HG02938 (cell line): ENCODE results near the gene AUNIP.
"Not testable (repeated sequence)": the region's sequence is repeated elsewhere in the genome, so short reads cannot be mapped to it uniquely, and the experiment has no call there.

Source experiments
- ATAC-seq: cut with Tn5 transposase; IDR thresholded peaks from one replicate; pipeline ENCODE4 v1.9.1; 2021; ENCODE audit warnings: mild to moderate bottlenecking, moderate library complexity; ENCODE audit not compliant: unreplicated experiment

The AUNIP gene

DNA sequence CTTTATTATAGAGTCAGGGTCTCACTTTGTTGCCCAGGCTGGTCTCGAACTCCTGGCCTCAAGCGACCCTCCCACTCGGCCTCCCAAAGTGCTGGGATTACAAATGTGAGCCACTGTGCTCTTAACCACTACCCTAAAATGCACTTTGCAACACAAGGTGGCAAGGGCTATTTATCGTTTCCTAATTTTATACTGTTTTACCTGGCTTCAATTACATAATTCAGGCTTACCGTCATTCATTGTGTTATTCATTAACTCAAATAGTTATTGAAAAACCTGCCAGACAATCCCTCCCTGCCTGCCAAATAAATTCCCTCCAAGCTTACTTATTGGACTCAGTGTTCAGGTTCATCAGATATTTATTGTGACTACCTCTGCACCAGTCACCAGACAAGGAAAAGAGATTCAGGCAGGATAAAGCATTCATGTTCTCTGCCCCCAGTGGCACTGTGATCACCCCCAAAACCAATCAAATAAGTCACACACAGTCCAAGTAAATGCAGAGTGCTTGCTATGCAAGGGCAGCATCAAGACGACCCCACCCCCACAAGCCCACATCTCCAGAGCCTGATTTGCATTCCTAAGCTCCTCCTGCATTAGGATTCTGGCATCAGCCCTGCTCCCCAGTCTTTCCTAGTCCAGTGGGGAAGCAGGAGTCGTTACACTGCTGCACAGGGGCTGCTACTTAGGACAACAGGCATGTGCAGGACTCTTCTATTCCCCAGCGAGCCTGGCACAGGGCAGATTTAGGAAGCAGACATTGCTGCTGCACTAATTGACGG is 8.1 kb upstream of the AUNIP start:
- no peak for ATAC-seq

DNA sequence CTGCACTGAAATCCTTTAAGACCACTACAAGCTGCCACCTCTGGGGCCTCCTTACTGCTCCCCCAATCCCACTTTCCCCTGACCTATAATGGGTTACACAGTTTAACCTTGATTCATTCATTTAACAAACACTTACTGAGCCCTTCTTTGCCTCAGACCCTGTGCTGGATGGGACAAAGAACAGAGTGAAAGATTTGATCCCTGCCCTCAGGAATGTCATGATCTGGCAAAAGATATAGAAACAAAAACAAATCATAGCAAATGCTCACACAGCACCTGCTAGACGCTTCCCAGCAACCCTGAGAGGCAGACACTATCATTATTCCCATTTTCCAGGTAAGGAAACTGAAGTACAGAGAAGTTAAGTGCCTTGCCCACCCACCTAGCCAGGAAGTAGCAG is 7.0 kb upstream of the AUNIP start:
- no peak for ATAC-seq

DNA sequence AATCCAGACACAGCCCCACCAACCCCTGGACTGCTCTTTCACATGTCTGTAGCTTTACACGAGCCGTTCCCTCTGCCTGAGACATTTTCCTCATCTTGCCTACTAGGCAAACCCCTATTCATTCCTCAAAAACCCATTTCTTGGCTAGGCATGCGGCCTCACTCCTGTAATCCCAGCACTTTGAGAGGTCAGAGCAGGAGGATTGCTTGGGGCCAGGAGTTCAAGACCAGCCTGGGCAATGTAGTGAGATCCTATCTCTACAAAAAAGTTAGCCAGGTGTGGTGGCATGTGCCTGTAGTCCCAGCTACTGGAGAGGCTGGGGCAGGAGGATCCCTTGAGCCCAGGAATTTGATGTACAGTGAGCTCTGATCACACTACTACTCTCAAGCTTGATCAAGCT is 5.2 kb upstream of the AUNIP start:
- ATAC-seq, result no peak

DNA sequence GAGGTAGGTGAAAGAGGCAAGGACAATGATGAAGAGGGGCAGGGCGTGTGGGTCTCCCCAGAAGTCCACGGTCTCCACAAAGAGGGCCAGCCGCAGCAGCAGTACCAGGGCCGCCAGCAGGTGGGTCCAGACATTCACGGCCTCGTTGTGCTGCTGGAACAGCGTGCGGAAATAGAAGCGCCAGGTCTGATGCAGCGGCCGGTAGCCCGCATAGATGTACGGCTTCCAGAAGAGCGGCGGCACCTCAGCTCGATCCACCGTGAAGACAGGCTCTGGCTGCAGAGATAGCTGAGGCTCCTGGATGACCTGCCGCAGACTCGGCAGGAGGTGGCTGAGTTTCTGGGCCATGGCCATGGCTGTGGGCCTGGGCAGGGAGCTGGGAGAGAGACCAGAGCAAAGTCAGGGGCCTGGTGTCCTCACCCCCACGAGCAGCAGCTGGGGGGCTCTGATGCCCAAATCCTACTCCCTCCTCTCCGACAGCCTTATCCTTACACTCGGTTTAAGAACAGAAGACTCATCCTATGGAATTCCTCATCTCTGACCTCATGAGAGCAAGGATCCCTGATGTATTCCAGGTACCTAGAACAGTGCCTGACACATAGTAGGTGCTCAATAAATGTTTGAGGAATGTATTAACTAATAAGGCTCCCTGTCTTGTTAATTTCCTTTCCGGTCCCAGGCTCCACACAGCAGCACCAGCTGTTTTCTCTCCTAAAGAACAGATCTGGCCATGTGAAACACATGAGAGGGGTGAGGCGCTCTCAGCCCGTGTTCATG is 4.4 kb upstream of the AUNIP start:
- no peak for ATAC-seq

DNA sequence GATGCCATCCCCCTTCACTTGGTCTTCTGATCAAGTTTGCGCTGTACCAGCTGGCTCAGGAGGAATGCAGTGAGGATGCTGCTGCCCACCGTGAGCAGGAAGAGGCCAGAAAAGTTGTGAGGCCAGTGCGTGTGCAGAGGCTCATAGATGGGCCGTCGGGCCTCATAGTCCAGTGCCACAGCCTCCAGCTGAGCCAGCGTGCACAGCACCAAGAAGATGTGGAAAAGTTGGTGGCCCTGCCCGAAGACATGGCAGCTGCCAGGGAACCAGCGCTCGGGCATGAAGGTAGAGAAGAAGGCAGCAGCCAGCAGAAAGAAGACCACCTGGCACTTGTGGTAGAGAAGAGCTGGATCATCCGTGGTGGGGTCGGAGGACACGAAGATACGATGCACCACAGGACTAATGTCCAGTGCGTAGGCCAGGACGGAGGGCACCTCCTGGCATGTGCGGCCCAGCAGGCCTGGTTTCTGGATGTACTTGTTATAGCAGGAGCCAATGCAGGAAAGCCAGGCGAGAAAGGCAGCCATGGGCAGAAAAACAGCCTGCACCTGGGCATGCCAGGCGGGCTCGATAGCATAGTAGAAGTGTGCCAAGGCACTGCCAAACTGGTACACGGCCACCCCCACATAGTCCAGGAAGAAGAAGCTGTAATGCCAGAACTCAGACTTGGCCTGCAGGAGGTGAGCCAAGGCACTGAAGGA is 3.7 kb upstream of the AUNIP start:
- no peak for ATAC-seq

DNA sequence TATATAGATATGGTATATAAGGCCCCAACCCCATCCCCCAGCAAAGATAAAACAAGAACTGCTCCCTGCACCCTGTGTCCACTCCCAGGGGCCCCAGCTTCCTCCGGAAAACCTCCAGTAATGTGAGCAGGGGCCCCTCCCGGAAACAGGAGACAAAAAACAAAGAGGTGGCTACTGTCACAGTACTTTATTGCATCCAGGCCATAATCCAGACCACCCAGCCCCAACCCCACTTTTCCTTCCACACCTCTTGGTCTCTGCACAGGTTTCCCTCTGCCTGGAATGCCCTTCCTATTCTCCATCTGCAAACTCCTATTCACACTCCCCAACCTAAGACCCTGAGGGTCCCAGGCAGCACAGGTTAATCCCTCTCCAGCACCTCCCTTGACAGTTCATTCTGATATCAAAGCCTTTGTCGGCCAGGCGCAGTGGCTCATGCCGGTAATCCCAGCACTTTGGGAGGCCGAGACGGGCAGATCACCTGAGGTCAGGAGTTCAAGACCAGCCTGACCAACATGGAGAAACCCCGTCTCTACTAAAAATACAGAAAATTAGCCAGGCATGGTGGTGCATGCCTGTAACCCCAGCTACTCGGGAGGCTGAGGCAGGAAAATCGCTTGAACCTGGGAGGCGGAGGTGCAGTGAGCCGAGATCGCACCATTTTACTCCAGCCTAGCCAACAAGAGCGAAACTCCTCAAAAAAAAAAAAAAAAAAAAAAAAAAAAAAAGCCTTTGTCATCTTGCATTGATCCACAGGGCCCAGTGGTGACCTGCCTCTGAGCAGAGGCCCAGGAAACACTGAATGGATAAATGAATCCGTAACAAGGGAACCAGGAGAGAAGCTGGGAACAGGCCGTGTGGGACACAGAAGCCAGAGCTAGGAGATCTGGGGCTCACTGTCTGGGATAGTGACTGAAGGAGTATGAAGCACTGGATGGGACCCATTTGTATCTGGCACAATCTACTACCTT is 2.3 kb upstream of the AUNIP start:
- no peak for ATAC-seq

DNA sequence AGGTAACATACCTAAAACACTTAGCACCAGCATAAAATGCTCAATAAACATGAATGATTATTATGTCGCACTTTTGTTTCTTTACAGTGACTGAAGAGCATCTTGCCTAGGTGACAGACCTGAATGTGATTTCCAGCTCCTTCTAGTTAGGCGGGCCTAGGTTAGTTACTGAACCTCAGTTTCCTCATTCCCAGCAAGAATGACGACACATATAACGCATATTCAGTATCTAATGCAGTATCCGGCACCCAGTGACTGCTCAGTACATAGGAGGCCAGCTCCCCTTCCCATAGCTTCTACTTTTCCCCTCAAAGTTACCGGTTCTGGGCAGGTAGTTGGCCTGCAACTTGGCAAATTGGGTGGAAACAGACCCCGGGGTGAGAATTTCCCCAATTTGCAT is 763 bp downstream of the AUNIP start:
- ATAC-seq, result no peak

DNA sequence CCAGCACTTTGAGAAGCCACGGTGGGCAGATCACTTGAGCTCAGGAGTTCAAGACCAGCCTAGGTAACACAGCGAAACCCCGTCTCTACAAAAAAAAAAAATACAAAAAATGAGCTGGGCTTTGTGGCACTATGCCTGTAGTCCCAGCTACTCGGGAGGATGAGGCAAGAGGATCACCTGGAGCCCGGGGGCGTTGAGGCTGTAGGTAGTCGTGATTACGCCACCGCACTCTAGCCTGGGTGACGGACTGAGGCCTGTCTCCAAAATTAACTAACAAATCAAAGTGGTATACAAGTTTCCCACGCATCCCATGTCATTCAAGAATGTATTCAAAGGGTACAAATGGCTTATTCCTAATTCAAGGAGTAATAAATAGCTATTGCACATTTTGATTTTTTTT is 2.4 kb downstream of the AUNIP start:
- ATAC-seq, result no peak

DNA sequence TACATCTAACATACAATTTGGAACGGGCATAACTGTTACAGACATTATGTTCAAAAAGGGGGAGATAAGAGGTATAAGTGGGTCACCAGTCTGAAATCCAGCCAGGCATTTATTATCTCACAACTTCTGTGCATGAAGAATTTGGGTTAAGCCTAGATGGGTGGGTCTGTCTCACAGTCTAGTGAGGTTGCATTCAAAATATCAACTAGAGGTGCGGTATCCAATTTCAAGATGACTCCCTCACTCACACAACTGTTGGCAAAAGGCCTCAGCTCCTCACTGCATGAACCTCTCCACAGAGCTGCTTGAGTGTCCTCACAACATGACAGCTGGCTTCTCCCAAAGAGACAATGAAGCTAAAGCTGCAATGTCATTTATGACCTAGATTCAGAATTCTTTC is 4.7 kb downstream of the AUNIP start:
- no peak for ATAC-seq

DNA sequence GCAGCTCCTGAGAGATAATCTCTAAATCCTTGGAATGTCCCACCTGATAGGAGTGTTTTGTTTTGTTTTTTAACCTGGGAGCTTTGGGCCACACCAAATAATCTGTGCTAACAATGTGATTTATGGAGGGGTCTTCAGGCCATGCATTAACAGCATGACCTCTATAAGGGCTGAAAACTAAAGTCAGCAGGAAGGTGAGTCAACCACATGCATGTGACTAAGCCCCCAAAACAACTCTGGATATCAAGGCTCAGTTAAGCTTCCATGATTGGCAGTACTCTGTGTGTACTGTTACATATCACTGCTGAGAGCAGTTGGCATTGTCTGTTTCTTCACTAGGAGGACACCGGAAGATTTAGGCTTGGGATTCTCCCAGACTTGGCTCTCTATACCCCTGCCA is 10.7 kb downstream of the AUNIP start:
- ATAC-seq, result no peak

DNA sequence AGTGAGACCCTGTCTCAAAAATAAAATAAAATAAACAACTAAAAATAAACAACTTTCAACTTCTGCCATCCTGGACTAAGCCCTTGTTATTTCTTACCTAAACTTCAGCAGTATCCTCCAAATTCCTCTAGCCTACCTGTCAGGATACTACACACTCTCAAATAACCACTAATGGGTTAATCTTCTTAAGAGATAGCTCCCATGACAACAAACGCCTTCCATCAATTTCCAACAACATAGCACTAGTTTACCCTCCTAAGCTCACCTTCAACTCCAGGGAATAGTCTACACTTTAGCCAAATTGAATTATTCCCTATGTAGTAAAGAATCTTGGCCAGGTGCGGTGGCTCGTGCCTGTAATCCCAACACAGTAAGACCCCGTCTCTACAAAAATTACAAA is 11.3 kb downstream of the AUNIP start:
- ATAC-seq, result no peak

DNA sequence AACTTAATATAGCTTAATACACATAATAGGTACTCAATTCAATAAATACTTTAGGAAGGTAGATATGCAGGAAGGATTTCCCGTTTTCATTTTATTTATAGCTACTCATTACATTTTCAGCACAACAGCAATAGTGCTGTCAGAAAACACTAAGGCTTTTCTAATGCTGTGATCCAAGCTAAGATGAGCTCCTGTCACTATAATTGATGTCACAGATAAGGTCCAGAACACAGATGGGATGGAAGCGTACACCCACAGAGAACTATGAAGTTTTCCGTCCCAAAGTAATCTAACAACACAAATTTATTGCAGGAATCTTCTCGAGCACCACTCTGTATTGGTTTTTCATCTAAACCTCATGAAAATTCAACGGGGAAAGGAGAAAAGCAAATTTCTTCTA is 13.6 kb downstream of the AUNIP start:
- ATAC-seq, result no peak

DNA sequence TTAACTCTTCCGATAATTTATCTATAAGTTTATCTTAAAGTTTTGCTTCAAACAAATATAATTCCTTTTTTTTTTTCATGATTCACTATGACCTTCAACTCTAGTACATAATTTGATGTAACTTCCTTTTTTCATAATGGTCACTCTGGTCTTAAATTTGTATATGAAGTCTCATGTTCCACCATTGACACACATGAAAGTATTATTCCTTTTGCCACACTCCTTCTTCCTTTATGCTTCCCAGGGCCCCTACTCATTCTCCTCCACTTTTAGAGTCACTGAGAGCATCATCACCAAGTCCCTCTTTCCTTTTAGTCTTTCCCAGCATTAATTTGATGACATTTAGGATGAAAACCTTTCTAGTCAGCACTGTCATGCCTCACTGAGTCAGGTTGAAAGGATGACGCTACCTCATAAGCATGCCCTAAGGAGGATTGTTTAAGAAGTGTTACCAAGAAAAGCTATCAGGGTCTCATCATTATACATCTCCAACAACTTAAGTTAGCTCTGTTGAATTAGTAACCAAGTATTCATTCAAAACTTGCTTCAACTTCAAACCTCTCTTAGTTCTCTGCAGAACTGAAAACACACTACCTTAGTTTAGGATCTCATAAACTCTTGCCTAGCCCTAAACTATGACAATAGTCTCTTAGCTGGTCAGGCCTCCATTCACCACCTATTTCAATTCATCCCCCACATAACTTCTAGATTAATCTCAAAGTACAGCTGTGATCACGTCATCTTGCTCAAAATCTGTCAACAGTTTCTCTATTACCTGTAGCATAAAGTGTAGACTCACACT is 14.5 kb downstream of the AUNIP start:
- ATAC-seq, result no peak

DNA sequence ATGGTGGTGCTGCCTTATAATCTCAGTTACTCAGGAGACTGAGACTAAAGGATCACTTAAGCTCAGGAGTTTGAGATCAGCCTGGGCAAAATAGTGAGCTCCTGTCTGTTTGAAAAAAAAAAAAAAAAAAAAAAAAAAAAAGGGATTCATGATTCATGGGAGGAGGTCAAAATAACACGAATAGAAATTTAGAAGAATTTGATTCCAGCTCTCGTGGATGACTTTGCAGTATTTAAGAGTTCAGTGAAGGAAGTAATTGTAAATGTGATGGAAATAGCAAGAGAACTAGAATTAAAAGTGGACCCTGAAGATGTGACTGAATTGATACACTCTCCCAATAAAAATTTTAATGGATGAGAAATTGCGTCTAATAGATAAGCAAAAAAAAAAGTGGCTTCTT is 15.8 kb downstream of the AUNIP start:
- no peak for ATAC-seq

DNA sequence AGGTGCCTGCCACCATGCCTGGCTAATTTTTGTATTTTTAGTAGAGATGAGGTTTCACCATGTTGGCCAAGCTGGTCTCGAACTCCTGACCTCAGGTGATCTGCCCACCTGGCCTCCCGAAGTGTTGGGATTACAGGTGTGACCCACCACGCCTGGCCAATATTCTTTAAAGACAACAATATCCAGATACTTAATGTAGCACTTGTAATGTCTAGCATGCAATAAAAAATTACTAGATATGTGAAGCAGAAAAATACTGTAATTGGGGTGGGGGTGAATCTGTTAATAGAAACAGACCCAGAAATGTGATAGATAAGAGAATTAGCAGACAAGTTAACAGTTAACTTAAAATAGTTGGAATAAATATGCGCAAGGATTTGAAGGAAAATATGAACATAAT is 19.4 kb downstream of the AUNIP start:
- ATAC-seq, result not testable (repeated sequence)

DNA sequence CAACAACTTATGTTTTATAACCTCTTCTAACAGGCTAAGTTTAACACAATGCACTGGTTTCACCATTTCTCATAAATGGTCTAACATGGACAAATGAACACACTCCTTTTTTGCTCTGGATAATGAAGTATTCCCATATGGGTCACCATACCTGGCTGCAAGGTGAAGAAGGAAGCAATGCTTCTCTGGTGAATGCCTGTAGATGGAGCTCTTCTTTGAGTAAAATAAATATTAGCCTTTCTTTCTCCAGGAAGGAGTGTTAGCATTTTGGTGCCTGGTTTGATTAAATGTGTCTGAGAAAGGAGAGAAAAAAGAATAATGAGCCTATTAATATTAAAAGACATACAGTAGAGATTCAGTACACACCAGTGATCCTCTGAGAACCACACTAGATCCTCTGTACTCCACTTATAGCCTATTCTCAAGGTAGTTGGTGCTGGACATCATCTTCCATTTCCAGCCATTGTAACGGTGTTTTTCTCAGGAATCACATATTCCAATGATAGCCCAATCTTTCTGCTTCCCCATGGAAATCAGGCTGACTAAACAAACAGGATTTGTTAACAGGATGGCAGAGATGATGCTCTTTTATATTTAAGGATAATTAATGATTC is 21.9 kb downstream of the AUNIP start:
- ATAC-seq, result no peak

DNA sequence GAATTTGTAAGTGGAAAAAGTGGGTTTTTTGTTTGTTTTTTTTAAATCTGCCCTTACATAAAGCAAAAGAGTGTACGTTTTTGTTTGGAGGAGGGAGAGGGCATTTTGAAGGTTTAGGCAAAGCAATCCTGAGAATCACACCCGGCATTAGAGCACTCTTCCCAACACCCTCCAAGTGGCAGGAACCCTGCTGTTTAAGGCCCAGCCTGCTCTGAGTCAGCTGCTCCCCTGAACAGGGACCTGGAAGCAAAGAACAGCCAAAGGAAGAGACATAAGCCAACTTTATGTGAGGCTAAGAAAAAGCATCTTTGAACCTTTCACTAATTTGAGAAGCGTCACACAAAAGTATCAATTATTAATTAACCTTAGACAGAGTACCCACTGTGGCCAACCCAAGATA is 22.6 kb downstream of the AUNIP start:
- ATAC-seq, result no peak

DNA sequence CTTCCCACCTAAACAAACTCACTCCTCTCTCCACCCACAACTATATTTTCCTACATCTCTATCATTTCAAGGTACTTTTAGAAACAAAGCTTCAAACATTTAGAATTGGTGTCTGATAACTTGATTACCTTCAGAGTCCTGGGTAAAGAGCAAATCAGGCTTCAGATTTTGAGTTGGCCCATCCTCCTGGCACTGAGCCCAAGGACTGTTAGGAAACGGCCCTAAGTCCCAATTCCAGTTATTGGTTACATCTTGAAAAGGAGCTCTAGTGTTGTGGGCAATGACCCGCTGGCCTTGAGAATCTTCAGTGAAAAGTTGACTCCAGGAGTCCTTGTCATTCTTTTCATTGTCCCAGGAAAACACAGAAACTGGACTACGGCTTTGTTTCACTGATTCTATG is 24.4 kb downstream of the AUNIP start:
- ATAC-seq, result no peak

DNA sequence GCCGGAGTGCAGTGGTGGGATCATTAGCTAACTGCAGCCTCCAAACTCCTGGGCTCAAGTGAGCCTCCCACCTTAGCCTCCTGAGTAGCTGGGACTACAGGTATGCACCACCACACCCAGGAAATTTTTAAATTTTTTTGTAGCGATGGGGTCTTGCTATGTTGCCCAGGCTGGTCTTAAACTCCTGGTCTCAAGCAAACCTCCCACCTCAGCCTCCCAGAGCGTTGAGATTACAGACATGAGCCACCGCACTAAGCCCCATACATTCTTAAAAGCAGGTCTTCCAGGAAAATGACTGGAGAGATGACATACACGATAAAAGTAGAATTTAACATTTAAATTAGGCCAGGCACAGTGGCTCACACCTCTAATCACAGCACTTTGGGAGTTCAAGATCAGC is 26.1 kb downstream of the AUNIP start:
- ATAC-seq, result no peak
